ENCODE results near the gene AVP.
"Not testable (repeated sequence)": the region's sequence is repeated elsewhere in the genome, so short reads cannot be mapped to it uniquely, and the experiment has no call there.

Gene AVP

GRCh38 chr20:3080939-3081388, 3.6 kb downstream of the AVP start:
- H3K9me3 ChIP-seq (ENCODE audit: insufficient read depth, low read depth, low read length), result no peaks in the 10 kb centered on the region
- no peak overlapping the region for H3K4me3 ChIP-seq (ENCODE audit: low read length)
- H3K9ac ChIP-seq (ENCODE audit: low read depth, low read length), result no peak overlapping the region
- no peaks in the 10 kb centered on the region for H3K36me3 ChIP-seq (ENCODE audit: insufficient read depth, low read length)
- 89% methylated on average over 6 of the region's 6 CpGs for WGBS
- H3K27me3 ChIP-seq (ENCODE audit: insufficient read depth, low read length), result peaks cover 57% of the 10 kb centered on the region
- H3K27ac ChIP-seq (ENCODE audit: low read depth, low read length), result no peak overlapping the region
- peaks cover 4% of the 10 kb centered on the region; the same call in 1 of the 2 replicates for H3K4me1 ChIP-seq (ENCODE audit: insufficient read depth, low read length)

- Histone ChIP-seq H3K4me3 (ENCODE audit: low read length) (no peak overlapping the region), H3K4me1 (ENCODE audit: insufficient read depth, low read length) (no peaks in the 10 kb centered on the region), H3K36me3 (ENCODE audit: insufficient read depth, low read length) (no peaks in the 10 kb centered on the region), H3K27me3 (ENCODE audit: insufficient read depth, low read length) (peaks cover 49% of the 10 kb centered on the region), H3K9me3 (ENCODE audit: insufficient read depth, low read depth, low read length) (peaks cover 9% of the 10 kb centered on the region), H3K27ac (ENCODE audit: low read depth, low read length) (no peak overlapping the region), H3K9ac (ENCODE audit: low read depth, low read length) (no peak overlapping the region)
- WGBS, result 92% methylated on average over 4 of the region's 4 CpGs
Observed at GRCh38 chr20:3077618-3078134, 6.8 kb downstream of the AVP start.

GRCh38 chr20:3075315-3075714, 9.2 kb downstream of the AVP start:
- not testable (repeated sequence) for H3K4me1 ChIP-seq (ENCODE audit: insufficient read depth, low read length); H3K9ac ChIP-seq (ENCODE audit: low read depth, low read length); H3K36me3 ChIP-seq (ENCODE audit: insufficient read depth, low read length); H3K9me3 ChIP-seq (ENCODE audit: insufficient read depth, low read depth, low read length); H3K4me3 ChIP-seq (ENCODE audit: low read length); H3K27ac ChIP-seq (ENCODE audit: low read depth, low read length)
- WGBS, result 98% methylated on average over 5 of the region's 6 CpGs
- H3K27me3 ChIP-seq (ENCODE audit: insufficient read depth, low read length), result peaks cover 48% of the 10 kb centered on the region

GRCh38 chr20:3074812-3075211, 9.7 kb downstream of the AVP start:
- no peak overlapping the region for H3K27ac ChIP-seq (ENCODE audit: low read depth, low read length)
- H3K4me3 ChIP-seq (ENCODE audit: low read length), result no peak overlapping the region
- WGBS, result 89% methylated on average over 6 of the region's 6 CpGs
- peaks cover 9% of the 10 kb centered on the region for H3K9me3 ChIP-seq (ENCODE audit: insufficient read depth, low read depth, low read length)
- H3K9ac ChIP-seq (ENCODE audit: low read depth, low read length), result no peak overlapping the region
- peaks cover 43% of the 10 kb centered on the region for H3K27me3 ChIP-seq (ENCODE audit: insufficient read depth, low read length)
- no peaks in the 10 kb centered on the region for H3K36me3 ChIP-seq (ENCODE audit: insufficient read depth, low read length)
- H3K4me1 ChIP-seq (ENCODE audit: insufficient read depth, low read length), result no peaks in the 10 kb centered on the region

- H3K27ac ChIP-seq (ENCODE audit: low read depth, low read length); H3K9me3 ChIP-seq (ENCODE audit: insufficient read depth, low read depth, low read length); H3K36me3 ChIP-seq (ENCODE audit: insufficient read depth, low read length); H3K4me1 ChIP-seq (ENCODE audit: insufficient read depth, low read length); H3K9ac ChIP-seq (ENCODE audit: low read depth, low read length); H3K4me3 ChIP-seq (ENCODE audit: low read length): not testable (repeated sequence)
- WGBS, result 90% methylated on average over 8 of the region's 8 CpGs
- peaks cover 36% of the 10 kb centered on the region for H3K27me3 ChIP-seq (ENCODE audit: insufficient read depth, low read length)
Observed at GRCh38 chr20:3073251-3073643, 11.3 kb downstream of the AVP start.

GRCh38 chr20:3072530-3073250, 11.8 kb downstream of the AVP start:
- Histone ChIP-seq H3K4me1 (ENCODE audit: insufficient read depth, low read length) (no peaks in the 10 kb centered on the region), H3K27ac (ENCODE audit: low read depth, low read length) (no peak overlapping the region), H3K9me3 (ENCODE audit: insufficient read depth, low read depth, low read length) (peaks cover 9% of the 10 kb centered on the region), H3K4me3 (ENCODE audit: low read length) (peak overlapping the region; percentile 45), H3K27me3 (ENCODE audit: insufficient read depth, low read length) (peaks cover 35% of the 10 kb centered on the region), H3K9ac (ENCODE audit: low read depth, low read length) (no peak overlapping the region), H3K36me3 (ENCODE audit: insufficient read depth, low read length) (no peaks in the 10 kb centered on the region)
- 84% methylated on average over 22 of the region's 22 CpGs for WGBS

GRCh38 chr20:3071610-3072529, 12.7 kb downstream of the AVP start, which contains the start of gene OXT:
TSS of gene OXT (plus strand) at chr20:3071620. CDS start at chr20:3071656, 36 bp downstream.
- peaks cover 35% of the 10 kb centered on the region for H3K27me3 ChIP-seq (ENCODE audit: insufficient read depth, low read length)
- peaks cover 9% of the 10 kb centered on the region for H3K9me3 ChIP-seq (ENCODE audit: insufficient read depth, low read depth, low read length)
- H3K4me3 ChIP-seq (ENCODE audit: low read length), result peak within 1 kb of the TSS; percentile 45
- H3K36me3 ChIP-seq (ENCODE audit: insufficient read depth, low read length), result no peaks in the 10 kb centered on the region
- H3K27ac ChIP-seq (ENCODE audit: low read depth, low read length), result no peak within 1 kb of the TSS
- WGBS, result 17% methylated on average over 95 of the region's 95 CpGs
- no peak within 1 kb of the TSS for H3K9ac ChIP-seq (ENCODE audit: low read depth, low read length)
- H3K4me1 ChIP-seq (ENCODE audit: insufficient read depth, low read length), result no peaks in the 10 kb centered on the region

- no peaks in the 10 kb centered on the region for H3K4me1 ChIP-seq (ENCODE audit: insufficient read depth, low read length)
- WGBS, result 85% methylated on average over 16 of the region's 16 CpGs
- H3K36me3 ChIP-seq (ENCODE audit: insufficient read depth, low read length), result no peaks in the 10 kb centered on the region
- peak overlapping the region; percentile 45; the same call in 1 of the 2 replicates for H3K4me3 ChIP-seq (ENCODE audit: low read length)
- H3K27me3 ChIP-seq (ENCODE audit: insufficient read depth, low read length), result peaks cover 35% of the 10 kb centered on the region
- H3K9me3 ChIP-seq (ENCODE audit: insufficient read depth, low read depth, low read length), result peaks cover 9% of the 10 kb centered on the region
- no peak overlapping the region for H3K9ac ChIP-seq (ENCODE audit: low read depth, low read length)
- H3K27ac ChIP-seq (ENCODE audit: low read depth, low read length), result no peak overlapping the region
Observed at GRCh38 chr20:3071266-3071609, 13.3 kb downstream of the AVP start.

- Histone ChIP-seq H3K9ac (ENCODE audit: low read depth, low read length) (no peak overlapping the region), H3K9me3 (ENCODE audit: insufficient read depth, low read depth, low read length) (peaks cover 9% of the 10 kb centered on the region), H3K4me1 (ENCODE audit: insufficient read depth, low read length) (no peaks in the 10 kb centered on the region), H3K4me3 (ENCODE audit: low read length) (no peak overlapping the region), H3K27me3 (ENCODE audit: insufficient read depth, low read length) (peaks cover 35% of the 10 kb centered on the region), H3K27ac (ENCODE audit: low read depth, low read length) (no peak overlapping the region), H3K36me3 (ENCODE audit: insufficient read depth, low read length) (no peaks in the 10 kb centered on the region)
- 94% methylated on average over 4 of the region's 4 CpGs for WGBS
Observed at GRCh38 chr20:3070725-3071124, 13.8 kb downstream of the AVP start.

- no peak overlapping the region for H3K27ac ChIP-seq (ENCODE audit: low read depth, low read length)
- H3K9ac ChIP-seq (ENCODE audit: low read depth, low read length), result no peak overlapping the region
- peaks cover under 1% of the 10 kb centered on the region; the same call in 1 of the 2 replicates for H3K9me3 ChIP-seq (ENCODE audit: insufficient read depth, low read depth, low read length)
- WGBS, result 81% methylated on average over 8 of the region's 8 CpGs
- no peak overlapping the region for H3K4me3 ChIP-seq (ENCODE audit: low read length)
- H3K4me1 ChIP-seq (ENCODE audit: insufficient read depth, low read length), result no peaks in the 10 kb centered on the region
- no peaks in the 10 kb centered on the region for H3K36me3 ChIP-seq (ENCODE audit: insufficient read depth, low read length)
- peaks cover 35% of the 10 kb centered on the region for H3K27me3 ChIP-seq (ENCODE audit: insufficient read depth, low read length)
Observed at GRCh38 chr20:3068986-3069900, 15.3 kb downstream of the AVP start.
